GM10847 (cell line): ENCODE results near the gene VDAC1.

ENCODE experiments used
- POLR2A ChIP-seq: IDR thresholded peaks from 2 replicates; pipeline ENCODE4 v1.6.1; 2011; ENCODE audit not compliant: insufficient read length; ENCODE audit errors: extremely low read depth

The VDAC1 gene

GRCh38 chr5:133944263-133945185, 60.3 kb downstream of the VDAC1 start:
- no peak for TF ChIP-seq POLR2A

GRCh38 chr5:133943475-133943817, 61.3 kb downstream of the VDAC1 start:
- TF ChIP-seq POLR2A = no peak

GRCh38 chr5:133942614-133943474, 61.9 kb downstream of the VDAC1 start:
- no peak for TF ChIP-seq POLR2A

GRCh38 chr5:133941456-133942196, 63.1 kb downstream of the VDAC1 start:
- TF ChIP-seq POLR2A = no peak

- no peak for TF ChIP-seq POLR2A
These were observed 65.1 kb downstream of the VDAC1 start for GRCh38 chr5:133939668-133940067.

- TF ChIP-seq POLR2A = no peak
These were observed 65.8 kb downstream of the VDAC1 start for GRCh38 chr5:133938929-133939328.

GRCh38 chr5:133938039-133938821, 66.5 kb downstream of the VDAC1 start:
- TF ChIP-seq POLR2A = no peak

- no peak for TF ChIP-seq POLR2A
These were observed 68.1 kb downstream of the VDAC1 start for GRCh38 chr5:133936651-133937015.

GRCh38 chr5:133935667-133935940, 69.2 kb downstream of the VDAC1 start:
- TF ChIP-seq POLR2A = no peak

- TF ChIP-seq POLR2A = no peak
These were observed 69.7 kb downstream of the VDAC1 start for GRCh38 chr5:133934822-133935666.

- no peak for TF ChIP-seq POLR2A
These were observed 70.5 kb downstream of the VDAC1 start for GRCh38 chr5:133934311-133934710.

- no peak for TF ChIP-seq POLR2A
These were observed 71.0 kb downstream of the VDAC1 start for GRCh38 chr5:133933670-133934295.

GRCh38 chr5:133933169-133933509, 71.6 kb downstream of the VDAC1 start:
- no peak for TF ChIP-seq POLR2A
